ENCODE results near the gene DAZAP1.
A peak's percentile ranks its signal among the peaks of the same experiment; 100 is the strongest.

DAZAP1 gene

DNA sequence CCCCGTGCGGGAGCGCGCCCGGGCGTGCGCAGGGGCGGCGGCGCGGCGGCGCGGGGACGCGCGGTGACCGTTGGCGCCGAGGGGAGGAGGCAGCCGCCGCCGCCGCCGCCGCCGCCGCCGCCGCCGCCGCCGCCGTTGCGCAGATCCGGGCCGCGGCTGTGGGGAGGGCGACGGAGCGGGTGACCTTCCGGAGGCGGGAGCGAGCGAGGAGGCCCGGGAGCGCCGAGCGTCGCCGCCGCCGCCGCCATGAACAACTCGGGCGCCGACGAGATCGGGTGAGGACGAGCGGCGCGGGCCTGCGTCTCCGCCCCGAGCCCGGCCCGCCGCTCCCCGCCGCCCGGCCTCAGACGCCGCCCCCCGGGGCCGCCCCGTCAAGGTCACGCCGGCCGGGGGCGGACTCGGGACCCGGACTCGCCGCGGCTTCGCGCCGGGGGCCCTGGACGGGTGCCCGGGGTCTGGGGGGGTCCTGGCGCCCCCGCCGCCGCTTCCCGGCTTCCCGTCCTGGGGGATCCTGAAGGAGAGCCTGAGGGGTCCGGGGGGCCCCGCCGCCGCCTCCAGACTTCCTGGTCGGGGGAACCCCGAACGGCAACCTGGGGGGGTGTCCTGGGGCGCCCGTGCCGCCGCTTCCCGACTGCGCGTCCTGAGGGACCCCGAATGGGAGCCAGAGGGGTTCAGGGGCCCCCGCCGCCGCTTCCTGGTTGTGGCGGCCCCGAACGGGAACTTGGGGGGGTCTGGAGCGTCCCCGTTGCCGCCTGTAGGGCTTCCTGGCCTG is at the start of gene DAZAP1:
Gene DAZAP1, plus strand, starts transcription at position 59 of the 772 bp plus-strand sequence. Its CDS starts 188 bp downstream, at position 247.
- DNase-seq, result peak; percentile 52

DNA sequence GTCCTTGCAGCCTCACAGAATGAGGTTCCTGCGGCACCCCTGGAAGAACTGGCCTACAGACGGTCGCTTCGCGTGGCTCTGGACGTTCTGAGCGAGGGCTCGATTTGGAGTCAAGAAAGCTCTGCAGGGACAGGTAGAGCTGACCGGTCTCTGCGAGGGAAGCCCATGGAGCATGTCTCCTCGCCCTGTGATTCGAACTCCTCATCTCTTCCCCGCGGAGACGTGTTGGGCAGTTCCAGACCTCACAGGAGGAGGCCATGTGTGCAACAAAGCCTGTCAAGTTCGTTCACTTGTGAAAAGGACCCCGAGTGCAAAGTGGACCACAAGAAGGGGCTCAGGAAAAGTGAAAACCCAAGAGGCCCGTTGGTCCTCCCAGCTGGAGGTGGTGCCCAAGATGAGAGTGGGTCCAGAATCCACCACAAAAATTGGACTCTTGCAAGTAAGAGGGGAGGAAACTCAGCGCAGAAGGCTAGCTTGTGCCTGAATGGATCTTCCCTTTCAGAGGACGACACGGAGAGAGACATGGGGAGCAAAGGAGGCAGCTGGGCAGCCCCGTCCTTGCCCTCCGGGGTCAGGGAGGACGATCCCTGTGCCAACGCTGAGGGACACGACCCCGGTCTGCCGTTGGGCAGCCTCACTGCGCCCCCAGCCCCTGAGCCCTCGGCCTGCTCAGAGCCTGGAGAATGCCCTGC is 47.1 kb upstream of the DAZAP1 start:
- no peak for DNase-seq

DNA sequence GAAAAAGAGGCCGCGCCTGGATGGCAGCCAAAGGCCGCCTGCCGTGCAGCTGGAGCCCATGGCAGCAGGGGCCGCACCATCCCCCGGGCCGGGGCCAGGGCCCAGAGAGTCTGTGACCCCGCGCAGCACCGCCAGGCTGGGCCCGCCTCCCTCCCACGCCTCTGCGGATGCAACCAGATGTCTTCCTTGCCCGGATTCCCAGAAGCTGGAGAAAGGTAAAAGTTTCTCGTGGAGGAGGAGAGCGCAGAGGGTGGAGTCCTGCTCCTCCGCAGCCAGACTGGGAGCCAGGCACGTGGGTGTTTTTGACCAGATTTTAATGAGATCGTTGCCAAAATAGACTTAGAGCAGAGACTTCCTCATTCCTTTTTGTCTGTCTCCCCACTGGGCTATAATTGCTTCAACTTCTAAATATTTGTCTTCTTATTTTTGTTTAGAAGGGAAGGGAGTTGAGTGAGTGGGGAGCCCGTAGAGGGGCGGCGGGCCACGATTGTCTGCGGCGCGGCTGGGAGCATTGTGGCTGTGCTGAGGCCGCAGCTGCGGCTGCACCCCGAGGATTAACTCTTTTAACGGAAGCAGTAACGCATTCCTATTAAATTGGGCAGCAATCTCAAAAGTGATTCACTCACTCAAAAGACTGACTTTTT is 46.4 kb upstream of the DAZAP1 start:
- no peak for DNase-seq

DNA sequence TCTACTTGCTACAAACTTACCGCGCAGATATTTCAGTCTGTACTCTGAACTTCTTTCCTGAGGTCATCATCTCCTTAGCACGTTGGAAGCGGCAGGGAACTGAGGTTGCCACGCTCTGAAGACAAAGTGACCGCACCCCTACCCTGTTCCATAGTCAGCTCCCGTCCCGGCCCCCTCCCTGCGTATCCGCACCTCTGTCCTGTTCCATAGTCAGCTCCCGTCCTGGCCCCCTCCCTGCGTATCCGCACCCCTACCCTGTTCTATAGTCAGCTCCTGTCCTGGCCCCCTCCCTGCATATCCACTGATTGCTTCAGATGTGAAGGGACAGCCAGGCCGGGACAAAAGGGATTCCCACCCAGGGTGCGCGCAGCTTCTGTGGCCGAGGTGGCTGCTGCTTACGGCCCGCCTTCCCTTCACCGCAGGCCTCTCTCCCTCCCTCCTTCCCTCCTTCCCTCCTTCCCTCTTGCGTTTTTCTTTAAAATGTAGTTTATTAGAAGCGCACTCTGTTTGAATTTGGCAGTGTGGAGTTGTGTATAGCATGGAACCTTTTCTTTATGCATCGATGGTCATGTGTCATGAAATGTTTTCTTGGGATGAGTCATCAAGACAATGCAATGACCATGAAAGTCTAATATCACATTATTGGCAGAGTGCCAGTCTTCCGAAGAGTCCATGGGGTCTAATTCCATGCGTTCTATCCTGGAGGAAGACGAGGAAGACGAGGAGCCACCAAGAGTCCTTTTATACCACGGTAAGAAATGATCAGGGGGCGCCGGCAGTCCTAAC is 45.6 kb upstream of the DAZAP1 start:
- no peak for DNase-seq

DNA sequence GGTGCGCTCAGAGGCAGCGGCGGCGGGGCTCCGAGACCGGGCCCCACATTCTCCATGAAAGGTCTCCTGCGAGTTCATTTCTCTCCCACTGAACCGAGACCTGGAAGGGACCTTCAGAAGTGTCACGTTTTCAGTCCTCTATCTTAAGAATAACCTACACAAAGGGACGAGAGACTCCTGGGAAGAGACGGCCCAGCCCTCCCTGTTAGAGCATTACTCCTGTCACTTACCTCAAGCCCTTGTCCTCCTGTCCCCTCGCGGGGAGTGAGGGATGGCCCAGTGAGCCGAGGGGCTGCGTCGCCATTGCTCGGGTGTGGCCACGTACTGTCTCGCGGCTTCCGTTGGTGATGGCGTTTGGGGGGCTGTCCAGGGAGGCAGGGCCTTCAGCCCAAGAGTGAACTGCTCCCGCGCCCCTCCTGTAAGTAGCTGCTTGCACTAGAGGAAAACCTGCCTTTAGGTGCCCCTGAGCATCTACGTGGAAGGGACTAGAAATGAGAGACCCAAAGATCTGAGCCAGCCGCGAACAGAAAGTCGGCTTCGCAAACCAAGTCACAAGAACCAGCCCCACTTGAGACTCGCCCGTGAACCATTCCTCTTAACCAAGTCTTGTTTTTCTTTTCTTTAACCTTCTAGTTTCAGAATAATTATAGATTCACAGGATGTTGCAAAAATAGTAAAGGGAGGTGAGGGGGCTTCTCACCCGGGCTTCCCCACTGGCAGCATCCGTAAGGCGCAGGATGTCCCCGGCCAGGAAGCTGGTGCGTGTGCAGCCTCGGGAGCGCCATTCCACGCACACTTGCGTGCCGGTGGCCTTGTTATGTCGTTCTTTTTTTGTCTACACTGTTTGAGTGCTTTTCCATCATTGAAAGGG is 44.8 kb upstream of the DAZAP1 start:
- DNase-seq, result no peak

DNA sequence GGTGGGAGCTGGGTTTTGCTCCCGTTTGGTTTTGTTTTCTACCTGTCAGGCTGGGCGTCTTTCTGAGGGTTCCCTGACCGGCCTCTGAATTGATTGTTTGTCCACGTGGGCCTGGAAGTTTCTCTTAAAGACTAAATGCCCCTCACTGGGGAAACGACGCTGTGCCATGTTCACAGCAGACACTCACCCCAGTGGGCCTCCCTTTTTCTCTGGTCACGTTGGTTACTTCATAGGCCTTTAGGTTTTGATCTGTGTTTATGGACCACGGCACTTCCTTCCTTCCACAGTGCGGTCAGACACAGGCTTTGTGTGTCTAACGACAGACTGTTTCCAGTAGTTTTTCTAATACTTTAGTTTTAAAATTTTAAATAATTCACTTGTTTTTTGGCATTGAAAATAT is 43.8 kb upstream of the DAZAP1 start:
- DNase-seq, result peak; percentile 38

DNA sequence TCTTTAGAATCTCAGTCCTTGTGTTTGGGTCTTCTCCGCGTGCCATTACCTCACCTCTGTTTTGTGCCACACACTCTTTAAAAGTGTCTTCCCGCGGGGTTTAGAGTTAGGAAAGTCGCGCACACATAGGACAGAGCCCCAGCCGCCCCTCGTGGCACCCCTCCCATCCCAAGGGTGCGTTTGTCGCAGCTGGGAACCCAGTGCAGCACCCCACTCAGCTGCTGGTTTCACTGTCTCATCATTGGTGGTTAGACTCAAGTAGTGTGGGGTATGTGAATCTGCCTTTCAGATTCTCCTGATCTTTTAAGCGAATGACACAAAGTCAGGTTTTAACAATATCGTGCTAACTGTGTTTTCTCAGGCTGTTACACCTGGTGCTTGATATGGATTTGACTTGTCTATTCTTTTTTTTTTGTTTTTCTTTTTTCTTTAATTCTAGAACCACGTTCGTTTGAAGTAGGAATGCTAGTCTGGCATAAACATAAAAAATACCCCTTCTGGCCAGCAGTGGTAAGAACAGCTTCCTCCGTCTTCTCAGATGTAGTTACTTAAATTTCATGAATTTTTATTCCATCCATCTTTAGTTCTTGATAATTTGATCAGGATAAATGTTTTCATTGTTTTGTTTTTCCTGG is 43.2 kb upstream of the DAZAP1 start:
- peak; percentile 50 for DNase-seq

DNA sequence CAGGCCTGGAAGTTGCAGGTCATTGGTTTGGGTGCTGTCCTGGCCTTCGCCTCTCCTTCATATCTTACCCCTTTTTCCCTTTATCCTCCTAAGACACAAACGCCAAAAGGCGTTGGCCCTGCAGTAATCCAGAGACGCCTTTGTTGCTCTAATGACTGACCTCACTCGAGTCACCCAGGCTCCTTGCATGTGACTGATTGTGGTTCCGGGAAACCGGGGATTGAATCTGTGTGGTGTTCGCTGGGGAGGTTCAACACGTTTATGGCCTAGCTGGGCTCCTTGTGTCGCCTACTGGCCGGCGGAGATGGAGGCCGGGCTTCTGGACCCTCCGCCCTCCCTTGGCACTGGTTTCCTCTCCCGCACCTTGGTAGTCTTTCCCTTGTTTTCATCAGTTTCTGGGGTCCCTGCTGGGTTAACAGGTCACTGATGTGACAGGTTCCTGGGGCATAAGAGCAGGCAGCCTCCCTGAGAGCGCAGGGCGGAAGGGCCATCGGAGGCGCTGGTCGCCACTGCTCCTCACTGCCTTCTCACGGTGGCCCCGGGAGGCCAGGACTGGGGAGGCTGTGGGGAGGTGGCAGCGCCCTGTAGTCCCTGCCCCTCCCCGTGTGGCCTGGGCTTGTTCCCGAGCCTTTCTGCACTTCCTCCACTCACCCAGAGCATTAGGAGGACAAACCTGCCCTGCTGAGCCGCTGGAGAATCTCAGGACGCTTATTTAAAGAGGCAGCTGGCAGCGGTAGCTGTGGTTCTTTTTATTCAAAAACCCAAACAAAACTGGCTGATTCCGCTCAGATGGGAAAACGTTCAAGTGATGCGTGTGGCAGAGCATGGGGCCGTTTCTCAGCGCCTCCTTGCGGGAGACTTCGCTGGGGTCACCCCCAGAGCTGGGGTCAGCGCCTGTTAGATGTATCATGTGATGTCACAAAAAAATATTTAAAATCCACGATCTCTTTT is 41.8 kb upstream of the DAZAP1 start:
- no peak for DNase-seq

DNA sequence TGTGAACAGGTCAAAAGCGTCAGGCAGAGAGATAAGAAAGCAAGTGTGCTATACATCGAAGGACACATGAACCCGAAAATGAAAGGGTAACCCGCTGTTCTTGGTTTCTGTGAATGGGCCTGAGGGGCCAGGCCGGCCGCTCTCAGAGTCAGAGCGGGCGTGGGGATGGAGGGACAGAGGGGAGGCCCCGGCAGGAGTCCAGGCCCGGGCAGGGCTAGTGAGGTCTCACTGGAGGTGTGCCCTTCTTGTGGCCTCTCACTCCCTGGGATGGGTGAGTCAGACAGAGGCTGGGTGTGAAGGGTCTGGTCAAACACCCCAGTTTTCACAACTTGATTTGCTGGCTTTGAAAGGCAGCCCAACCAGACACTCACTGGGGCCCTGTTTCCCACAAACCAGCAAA is 41.1 kb upstream of the DAZAP1 start:
- no peak for DNase-seq

DNA sequence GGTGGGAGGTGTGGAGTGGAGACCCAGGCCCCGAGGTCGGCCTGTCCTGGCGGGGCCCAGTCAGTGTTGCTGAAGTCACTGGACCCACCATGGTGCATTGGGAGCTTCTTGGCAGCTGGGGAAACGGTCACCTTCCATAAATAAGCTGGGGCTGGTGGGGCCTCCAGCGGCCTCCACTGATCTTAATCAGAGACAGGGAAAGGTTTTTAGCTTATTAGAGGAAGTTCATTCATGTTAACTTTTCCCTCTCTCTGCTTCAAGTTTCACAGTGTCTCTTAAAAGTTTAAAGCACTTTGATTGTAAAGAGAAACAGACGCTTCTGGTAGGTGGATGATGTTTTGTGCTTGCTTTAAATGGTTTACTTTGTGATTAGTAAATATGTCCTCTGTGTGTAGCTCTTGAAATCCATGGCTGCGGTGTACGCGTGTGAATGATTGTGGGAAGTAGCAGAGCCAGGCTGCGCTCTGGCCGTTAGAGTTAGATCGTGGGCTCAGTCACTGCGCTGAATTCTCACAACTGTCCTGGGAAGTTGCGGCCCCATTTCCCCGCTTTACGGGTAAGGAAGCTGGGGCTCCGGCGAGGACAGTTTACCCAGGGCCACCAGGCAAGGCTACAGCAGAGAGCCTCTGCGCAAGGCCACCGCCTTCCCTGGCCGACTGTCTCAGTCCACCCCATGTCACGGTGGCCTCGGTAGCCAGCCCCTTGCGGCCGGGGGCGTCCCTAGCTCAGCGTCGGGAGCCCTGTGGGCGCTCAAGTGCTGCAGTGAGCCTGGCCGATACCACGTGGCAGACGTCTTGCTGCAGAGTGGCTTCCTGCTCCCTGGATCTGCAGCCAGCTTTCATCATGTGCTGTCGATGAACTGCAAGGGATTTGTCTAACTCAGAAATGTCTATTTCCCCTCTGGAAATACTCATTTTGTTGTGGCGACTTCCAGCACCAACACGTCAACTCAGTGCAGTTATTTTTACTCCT is 40.2 kb upstream of the DAZAP1 start:
- DNase-seq, result no peak

DNA sequence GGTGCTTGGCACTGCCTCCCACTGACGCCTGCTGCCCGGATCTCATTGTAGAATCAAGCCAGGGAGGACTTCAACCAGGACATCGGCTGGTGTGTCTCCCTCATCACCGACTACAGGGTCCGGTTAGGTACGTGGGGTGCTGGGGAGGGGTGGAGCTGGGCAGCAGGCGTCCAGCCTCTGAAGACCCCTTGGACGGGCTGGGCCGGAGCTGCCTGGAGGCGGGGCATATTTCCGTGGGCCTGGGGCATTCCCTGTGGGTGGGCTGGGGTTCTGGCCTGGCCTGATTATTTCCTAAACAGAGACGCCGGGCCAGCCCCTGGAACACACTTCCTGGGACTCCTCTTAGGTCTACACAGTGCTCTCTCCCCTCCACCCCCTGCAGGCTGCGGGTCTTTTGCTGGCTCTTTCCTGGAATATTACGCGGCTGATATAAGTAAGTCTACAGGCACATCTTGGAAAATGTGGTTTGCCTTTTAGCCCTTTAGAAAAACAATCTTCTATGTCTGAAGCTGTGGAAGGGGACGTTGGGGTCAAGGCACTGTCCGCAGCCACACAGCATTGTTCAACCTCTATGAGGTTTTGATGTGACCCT is 38.1 kb upstream of the DAZAP1 start:
- DNase-seq, result no peak

DNA sequence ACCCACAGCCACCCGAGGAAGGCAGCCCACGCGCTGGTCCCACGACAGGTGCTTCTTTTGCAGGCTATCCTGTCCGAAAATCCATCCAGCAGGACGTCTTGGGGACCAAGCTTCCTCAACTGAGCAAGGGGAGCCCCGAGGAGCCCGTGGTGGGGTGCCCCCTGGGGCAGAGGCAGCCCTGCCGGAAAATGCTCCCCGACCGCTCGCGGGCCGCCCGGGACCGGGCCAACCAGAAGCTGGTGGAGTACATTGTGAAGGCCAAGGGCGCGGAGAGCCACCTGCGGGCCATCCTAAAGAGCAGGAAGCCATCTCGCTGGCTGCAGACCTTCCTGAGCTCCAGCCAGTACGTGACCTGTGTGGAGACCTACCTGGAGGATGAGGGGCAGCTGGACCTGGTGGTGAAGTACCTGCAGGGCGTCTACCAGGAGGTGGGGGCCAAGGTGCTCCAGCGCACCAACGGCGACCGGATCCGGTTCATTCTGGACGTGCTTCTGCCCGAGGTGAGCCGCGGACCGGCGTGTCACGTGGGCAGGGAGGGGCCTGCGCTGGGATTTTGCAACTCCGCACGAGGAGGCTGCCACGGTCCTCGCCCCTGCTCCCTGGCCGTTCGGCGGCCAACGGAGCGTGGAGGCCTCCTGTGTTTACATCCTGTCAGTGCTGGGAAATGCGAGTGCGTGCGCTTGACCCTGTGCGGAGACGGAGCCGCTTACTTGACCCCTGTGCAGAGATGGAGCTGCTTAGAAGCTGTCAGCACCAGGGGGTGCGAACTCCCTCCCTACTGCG is 36.6 kb upstream of the DAZAP1 start:
- DNase-seq, result no peak

DNA sequence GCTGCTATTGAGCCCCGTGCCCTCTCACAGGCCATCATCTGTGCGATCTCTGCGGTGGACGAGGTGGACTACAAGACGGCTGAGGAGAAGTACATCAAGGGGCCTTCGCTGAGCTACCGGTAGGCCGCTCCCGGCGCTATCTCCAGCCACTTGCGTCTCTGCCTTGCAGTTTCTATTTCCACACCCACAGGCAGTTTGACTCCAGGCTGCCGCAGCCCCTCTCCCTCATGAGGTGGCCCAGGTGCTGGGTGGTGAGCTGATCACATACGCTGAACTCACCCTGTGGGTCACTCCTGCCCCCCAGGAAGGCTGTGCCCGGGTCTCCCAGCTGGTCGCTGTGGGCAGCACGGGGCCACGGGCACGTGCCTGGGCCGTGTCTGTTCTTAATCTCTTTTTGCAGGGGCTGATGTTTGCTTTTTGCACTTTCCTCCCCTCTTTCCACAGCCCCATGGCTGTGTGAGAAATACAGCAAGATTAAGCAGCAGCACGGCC is 34.3 kb upstream of the DAZAP1 start:
- no peak for DNase-seq

DNA sequence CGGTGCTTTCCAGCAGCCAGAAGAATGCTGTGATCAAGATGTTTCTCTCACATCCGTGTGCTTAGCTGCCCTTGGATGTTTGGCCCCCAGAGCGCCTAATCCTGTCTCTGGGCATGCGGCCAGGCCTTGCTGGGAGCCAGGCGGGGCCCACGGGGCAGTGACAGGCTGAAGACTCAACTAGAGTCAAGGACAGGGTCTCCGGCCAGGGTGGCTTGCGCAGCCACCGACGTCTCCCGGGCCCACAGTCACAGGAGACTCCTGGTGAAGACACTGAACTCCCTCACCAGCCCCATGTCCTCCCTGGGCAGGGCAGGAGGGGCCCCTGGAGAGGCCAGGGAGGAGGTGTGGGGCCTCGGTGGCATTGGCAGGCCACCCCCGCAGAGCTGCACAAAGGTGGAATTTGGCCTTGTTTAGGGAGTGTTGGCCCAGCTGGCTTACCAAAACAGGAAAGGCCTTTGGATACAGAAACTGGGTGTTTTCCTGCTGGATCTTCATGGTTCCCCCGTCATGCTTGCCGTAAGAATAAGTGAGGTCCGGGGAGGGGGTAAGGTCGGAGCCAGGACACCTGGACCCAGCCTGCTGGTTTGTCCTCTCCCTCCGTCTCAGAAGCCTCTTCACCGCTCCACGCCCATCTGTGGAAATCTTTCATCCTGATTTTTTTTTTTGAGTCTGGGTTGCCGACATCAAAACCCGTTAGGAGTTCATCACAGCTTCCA is 33.7 kb upstream of the DAZAP1 start:
- DNase-seq, result no peak

DNA sequence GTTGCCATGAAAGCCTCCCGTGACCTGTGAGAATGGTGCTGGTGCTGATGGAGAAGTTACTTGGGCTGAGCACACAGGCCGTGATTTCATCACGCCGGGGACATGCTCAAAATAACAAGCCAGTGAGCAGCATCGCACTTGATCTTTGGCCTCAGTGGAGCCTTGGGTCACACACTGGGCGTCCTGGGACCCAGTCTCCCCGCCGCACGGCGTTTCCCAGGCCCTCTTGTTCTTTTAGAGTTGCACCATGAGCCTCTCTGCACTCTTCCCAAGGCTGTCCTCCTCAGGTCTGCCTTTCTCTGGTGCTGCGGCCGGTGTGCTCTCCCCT is 33.2 kb upstream of the DAZAP1 start:
- DNase-seq, result no peak

DNA sequence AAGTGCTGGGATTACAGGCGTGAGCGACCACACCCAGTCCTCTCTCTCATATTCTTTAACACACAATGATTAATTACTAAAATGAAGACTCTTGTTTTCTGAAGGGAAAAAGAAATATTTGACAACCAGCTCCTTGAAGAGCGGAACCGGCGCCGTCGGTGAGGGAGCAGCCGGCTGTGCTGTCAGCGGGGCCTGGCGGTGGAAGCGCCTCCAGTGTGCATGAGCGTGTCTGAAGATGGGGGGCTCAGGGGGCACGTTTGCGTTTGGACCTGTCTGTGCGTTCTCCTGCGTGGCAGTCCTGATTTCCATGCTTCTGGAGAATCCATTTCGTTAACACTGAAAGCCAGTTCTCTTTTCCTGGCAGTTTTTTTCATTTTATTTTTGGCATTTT is 31.0 kb upstream of the DAZAP1 start:
- DNase-seq, result no peak

All from stimulated activated CD8-positive, alpha-beta memory T cell treated with anti-CD3 and anti-CD28 coated beads, Interleukin-4, amount 100 ng/mL, for 48 hours (primary cell).